A204.1 (cell line): ENCODE data around the gene CNN3.
"Not testable (repeated sequence)": the region's sequence is repeated elsewhere in the genome, so short reads cannot be mapped to it uniquely, and the experiment has no call there.

Source experiments
- FAIRE-seq: peaks from 2 replicates; lab custom pipeline; 2012; peaks lifted over from hg19 to GRCh38; lab: Jason Lieb, UNC

The CNN3 gene

GRCh38 chr1:94949681-94950661, 23.1 kb upstream of the CNN3 start:
- no peak for FAIRE-seq

- FAIRE-seq = no peak
These were observed 20.5 kb upstream of the CNN3 start for GRCh38 chr1:94947437-94947836.

GRCh38 chr1:94946886-94947285, 20.0 kb upstream of the CNN3 start:
- FAIRE-seq = no peak

GRCh38 chr1:94942171-94943128, 15.5 kb upstream of the CNN3 start:
- no peak for FAIRE-seq

GRCh38 chr1:94941480-94941879, 14.6 kb upstream of the CNN3 start:
- not testable (repeated sequence) for FAIRE-seq

- FAIRE-seq = no peak
These were observed 13.8 kb upstream of the CNN3 start for GRCh38 chr1:94940738-94941137.

GRCh38 chr1:94937820-94938219, 10.9 kb upstream of the CNN3 start:
- FAIRE-seq = no peak

- no peak for FAIRE-seq
These were observed 10.1 kb upstream of the CNN3 start for GRCh38 chr1:94936861-94937620.

GRCh38 chr1:94935476-94935875, 8.6 kb upstream of the CNN3 start:
- no peak for FAIRE-seq

GRCh38 chr1:94935034-94935433, 8.1 kb upstream of the CNN3 start:
- no peak for FAIRE-seq

- no peak for FAIRE-seq
These were observed 7.6 kb upstream of the CNN3 start for GRCh38 chr1:94934551-94934950.

GRCh38 chr1:94931254-94931841, 4.4 kb upstream of the CNN3 start:
- FAIRE-seq = no peak

GRCh38 chr1:94929351-94930217, 2.7 kb upstream of the CNN3 start:
- no peak for FAIRE-seq

GRCh38 chr1:94928293-94928939, 1.5 kb upstream of the CNN3 start:
- FAIRE-seq = no peak

- no peak for FAIRE-seq
These were observed 680 bp upstream of the CNN3 start for GRCh38 chr1:94927405-94928175.

GRCh38 chr1:94926126-94926914, 590 bp downstream of the CNN3 start:
- FAIRE-seq = no peak

- FAIRE-seq = peak; percentile 29
These were observed 1.3 kb downstream of the CNN3 start for GRCh38 chr1:94925561-94926125.

GRCh38 chr1:94925004-94925403, 1.9 kb downstream of the CNN3 start:
- FAIRE-seq = no peak
